Smooth muscle cell of the brain vasculature (primary cell): Measurements from ENCODE around the gene SHISAL2A.

Experiments
- DNase-seq: peaks from one replicate; pipeline ENCODE4 v3.0.0-alpha.2; 2012; ENCODE audit warnings: low read depth, low spot score

SHISAL2A gene

DNA sequence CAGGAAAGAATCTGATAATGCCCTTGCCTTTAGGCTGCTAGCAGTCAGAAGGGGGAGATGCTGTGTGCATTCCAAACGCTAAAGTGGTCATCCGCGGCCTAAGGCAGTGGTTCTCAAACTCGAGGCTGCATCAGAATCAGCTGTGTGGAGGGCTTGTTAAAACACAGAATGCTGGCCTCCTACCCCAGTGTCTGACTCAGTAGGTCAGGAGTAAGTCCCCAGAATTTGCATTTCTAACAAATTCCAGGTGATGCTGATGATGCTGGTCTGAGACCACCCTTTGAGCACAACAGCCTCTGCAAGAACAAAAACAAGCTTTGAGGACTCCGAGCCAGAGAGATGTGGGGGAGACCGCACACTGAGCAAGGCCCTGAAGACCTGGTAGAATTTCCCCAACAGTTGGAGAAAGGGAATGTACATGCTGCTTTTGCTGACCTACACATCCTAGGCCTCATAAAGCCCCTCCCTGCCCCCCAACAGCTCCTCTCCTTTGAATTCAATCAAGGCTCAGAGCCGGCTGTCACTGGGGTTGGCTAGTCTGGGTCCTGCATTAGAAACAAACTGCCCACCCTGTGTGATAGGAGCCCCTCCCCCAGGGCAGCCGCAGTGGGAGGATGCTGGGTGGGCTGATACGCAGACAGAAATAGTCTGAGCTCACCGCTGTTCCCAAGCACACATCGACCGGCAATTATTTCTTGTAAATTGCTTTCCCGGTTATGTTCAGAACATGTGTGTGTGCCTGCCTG, 27.1 kb downstream of the SHISAL2A start:
- DNase-seq: peak; percentile 12

DNA sequence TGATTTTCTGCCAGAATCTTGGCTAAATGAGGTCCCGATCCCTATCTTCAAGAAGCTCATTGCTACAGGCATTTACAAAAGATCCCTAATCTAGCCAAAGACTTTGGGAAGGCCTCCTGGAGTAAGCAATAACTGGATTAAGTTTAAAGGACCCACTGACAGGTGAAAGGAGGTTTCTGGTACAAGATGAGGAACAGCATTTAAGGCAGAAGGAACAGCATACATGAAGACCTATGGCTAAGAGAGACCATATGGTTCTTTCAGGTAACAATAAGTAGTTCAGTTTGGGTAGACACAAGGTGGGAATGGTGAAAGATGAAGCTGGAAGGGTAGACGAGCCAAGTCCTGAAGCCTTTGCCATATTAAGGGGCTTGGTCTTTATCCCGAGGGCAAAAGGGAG, 27.8 kb downstream of the SHISAL2A start:
- DNase-seq: no peak

DNA sequence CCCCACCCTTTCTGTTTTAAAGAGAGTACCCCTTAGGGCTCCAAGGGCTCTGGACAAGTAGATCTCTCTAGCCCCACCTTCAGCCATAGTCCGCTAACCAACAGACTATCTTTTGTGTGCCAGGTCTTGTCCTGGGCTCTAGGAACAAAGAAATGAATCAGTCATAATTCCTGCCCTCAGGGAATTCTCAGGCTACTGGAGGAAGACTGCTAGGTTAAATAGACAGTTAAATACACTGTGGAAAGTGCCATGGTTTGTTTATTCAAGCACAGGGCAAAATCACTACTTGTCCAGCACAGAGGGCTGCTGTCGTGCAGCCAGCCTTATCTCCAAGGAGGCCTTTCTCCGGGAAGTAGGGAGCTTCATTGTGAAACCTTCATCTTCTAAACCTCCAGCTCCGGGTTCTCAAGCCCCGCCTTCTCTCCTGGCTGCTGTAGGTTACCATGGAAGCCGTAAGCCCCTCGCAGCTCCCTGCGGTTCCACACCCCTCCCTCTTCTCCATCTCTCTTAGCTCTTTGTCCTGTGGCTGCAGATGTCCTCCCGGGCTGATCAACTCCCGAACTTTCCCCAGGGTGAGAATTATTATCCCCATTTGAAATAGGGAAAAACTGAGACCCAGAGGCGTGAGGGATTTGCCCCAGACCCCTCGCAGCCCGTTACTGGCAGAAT, 29.8 kb downstream of the SHISAL2A start:
- peak; percentile 9 for DNase-seq

DNA sequence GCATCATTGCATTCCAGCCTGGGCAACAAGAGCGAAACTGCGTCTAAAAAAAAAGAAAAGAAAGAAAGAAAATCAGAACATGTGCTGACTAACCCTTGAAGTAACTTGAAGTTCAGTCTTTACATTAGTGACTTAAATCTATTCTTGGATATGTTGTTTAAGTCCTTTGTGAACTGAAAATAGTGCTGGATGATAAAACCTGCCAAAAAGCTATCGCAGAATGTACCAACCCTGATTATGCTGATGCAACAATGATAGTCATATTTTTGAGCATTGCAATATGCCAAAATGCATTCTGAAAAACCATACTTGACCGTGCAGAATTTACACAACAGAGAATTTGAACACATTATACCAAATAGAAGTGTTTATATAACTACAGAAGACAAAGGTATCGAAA, 30.7 kb downstream of the SHISAL2A start:
- DNase-seq: no peak

DNA sequence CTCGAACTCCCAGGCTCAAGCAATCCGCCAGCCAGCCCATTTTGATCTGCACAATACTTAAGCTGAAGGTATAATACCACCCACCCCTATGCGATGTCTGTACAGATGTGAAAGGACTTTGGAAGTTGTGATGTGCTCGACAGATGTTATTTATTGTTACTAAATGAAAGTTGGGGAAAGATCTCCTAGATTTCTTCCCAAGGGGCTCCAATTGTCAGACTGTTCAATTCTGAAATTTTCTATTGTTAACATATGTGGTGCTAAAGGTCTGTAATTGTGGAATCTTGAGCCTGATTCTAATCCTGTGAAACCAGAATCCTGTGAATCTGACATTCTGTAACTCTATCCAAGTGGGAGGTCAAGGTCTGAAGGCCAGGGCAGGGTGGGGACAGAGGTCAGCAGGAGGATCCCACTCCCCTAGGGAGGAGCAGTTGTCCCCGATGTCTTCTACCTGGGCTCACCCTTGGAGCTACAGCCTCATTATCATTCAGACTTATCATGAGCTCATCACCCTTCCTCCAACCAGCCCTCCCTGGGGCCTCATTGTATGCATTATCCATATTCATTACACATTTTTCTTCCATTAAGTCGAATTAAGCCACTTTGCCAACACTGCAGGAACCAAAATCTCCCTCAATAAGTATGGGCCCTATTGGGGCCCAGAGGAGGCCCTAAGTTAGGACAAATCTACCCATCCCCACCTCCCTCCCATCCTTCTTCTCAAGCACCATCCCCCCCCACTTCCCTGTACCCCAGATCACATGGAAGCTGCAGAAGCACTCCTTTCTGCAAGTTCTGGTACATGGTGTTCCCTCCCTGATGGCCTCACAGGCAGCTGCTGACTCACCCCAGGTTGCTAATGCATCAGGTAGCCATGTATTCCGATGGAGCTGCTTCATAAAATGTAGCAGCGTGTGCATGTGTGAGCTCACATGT, 32.3 kb downstream of the SHISAL2A start:
- no peak for DNase-seq

DNA sequence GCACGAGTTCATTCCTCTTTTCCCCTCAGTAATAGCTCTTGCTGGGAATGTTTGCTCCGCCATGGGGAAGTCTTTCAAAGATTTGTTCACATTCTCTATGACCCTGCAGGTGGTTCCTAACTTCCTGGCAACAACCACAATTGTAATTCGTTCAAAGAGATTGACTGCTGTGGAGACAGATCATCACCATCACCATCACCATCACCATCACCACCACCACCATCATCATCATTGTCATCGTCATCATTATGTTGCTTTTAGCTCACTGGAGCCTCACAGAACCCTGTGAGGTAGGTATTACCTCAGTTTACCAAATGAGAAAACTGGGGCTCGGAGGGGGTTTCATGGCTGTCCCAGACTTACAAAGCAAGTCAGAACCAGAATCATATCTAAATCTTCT, 34.3 kb downstream of the SHISAL2A start:
- DNase-seq: no peak

DNA sequence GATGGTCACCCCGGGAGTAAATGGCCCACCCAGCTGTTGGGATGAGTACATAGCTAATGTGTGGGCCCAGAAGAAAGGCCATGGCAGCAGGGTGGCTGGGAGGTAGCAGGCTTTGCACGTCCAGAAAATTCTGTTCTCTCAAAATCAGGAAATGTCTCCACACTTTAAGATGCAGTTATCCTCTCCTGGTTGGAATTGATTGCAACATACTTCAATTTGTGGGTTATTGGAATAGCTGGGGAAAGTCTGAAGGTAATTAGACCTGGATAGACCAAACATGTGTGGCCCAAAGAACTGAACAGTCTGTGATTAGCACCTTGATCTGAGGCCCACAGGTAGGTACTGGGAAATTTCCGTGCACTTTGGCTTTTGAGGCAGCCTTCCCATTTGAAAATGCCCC, 35.0 kb downstream of the SHISAL2A start:
- DNase-seq: no peak

DNA sequence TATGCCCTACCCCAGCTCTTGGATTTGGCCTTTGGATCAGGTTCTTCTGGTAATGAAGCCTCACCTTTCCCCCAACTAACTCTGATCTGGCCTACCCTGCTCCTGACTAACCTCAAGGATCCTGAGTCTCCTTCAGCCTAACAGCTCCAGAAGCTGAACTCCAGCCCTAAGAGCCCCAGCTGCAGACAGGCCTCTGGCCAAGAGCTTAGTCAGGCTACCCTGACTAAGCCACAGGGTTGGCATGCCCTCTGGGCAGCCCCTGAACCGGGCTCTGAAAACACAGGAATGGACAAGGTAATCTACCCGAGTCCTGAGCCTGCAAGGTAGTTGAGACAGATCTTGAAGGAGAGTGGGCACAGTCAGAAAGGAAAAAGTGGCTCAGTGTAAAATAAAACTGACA, 35.7 kb downstream of the SHISAL2A start:
- DNase-seq: no peak

DNA sequence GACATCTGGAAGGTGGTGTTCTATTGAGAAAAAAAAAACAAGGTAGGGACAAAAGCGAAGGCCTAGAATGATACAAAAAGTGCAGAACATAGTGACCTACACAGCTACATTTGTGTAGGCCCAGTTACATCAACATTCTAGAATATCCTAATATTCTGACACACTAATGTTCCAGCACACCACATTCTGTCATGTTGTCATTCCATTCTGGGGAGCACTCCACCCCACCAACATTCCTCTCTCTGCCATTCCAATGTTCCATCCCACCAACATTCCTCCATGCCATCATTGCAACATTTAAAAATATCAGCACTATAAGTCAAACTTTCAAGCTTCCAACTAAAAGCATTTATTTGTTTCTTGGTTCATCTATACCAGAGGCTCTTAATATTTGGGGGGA, 36.7 kb downstream of the SHISAL2A start:
- no peak for DNase-seq

DNA sequence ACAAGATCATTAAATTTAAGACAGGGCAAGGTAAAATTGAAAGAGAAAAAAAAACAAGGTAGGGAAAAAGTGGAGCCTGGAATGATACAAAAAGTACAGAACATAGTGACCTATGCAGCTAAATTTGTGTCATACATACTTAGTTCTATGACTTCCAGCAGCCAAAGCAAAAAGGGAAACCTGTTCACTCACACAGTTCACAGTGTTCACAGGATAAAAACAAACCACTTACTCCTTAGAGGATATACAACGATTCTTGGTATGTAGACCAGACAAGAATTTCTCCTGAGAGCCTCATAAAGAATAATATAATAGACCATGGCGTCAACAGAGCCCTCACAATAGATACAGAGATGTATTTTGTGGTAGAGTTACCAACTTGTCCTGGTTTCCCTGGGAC, 37.6 kb downstream of the SHISAL2A start:
- no peak for DNase-seq

DNA sequence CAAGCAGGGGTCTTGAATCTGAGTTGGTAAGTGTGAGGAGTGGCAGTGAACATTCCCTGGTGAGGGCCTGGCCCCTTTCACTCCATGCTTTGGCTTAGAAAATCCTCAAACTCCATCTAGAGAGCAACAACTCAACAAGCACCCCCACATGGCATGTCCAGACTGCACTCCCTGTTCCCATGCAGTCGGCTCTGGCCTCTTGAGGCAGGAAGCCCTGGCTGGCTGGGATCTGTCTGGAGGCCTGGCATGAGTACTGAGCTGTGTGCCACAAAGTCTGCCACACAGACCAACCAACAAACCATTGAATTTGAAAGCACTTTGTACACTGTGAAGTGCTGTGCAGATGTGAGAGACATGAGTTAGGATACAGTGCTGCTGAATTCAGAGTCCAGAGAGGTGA, 40.0 kb downstream of the SHISAL2A start:
- DNase-seq: no peak

DNA sequence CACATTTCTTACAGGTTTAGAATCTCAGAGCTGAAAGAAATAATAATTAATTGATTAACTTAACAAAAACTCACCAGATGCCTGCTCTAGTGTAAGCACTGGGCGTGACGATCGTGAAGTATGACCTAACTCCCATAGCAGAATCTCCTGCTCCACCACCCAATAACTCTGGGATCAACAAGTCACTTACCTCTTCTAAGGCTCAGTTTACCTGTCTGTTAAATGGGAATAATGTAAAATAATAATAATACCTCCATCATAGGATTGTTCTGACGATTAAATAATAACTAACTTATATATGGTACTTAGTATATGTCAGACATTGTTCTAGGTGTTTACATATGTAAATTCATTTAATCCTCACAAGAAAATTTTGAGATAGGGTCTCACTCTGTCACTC, 40.5 kb downstream of the SHISAL2A start:
- DNase-seq: no peak

DNA sequence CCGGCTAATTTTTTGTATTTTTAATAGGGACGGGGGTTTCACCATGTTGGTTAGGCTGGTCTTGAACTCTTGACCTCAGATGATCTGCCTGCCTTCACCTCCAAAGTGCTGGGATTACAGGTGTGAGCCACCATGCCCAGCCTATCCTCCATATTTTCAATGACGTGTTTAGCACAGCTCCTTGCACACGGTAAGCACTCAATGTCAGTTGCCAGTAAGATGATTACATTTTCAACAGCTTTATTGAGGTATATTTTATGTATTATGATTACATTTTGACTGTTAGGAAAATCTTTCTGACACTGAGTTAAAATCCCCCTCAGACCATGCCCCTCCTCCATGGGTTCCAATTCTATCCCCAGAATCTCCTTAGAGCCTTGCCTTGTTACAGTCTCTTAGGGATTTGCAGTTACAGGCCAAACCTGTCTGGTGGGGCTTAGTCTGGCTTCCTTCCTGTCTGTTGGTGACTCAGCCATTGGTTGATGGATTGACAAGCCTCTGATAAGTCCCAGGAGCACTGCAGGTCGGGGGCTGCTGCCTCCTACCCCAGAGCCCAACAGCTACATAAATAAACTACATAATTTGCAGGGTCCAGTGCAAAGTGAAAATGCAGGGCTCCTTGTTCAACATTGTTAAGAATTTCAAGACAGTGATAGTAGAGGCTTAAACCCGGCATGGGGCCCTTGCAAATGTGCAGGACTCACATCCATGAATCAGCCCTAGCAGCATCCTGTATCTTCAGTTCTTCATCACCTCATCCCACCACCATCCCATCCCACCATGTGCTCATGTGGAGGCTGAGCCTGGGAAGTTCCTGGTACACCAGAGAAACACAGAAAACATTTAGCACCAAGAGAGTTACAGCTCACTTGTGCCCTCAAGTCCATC, 41.8 kb downstream of the SHISAL2A start:
- DNase-seq: no peak

DNA sequence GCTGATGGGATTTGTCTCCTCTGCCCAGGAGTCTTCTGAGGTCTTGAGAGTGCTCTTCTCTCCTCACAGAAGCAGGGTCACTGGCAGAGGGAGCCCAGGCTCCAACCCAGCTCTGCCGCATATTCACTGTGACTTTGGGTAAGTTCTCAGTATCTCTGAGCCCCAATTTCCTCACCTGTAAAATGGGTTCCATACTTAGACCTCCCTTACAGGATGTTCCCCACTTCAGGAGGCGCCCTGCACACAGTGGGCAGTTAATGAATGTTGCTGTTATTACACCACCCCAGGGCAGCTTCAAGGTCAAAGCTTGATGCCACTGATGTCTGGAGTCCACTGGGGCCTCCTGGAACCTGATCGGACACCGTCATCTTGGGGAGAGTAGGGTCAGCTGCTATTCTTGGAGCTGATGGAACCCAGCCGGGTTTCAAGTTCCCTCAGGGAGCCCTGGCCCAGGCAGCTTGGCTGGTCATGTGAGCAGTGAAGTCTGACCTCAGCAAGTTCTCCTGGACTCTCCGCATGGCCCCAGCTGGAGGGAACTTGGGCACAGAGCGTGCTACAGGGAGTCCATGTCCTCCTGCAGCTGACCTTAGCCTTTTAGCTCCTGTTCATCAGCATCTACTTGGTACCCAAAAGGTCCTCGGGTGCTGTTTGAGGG, 43.4 kb downstream of the SHISAL2A start:
- DNase-seq: no peak

DNA sequence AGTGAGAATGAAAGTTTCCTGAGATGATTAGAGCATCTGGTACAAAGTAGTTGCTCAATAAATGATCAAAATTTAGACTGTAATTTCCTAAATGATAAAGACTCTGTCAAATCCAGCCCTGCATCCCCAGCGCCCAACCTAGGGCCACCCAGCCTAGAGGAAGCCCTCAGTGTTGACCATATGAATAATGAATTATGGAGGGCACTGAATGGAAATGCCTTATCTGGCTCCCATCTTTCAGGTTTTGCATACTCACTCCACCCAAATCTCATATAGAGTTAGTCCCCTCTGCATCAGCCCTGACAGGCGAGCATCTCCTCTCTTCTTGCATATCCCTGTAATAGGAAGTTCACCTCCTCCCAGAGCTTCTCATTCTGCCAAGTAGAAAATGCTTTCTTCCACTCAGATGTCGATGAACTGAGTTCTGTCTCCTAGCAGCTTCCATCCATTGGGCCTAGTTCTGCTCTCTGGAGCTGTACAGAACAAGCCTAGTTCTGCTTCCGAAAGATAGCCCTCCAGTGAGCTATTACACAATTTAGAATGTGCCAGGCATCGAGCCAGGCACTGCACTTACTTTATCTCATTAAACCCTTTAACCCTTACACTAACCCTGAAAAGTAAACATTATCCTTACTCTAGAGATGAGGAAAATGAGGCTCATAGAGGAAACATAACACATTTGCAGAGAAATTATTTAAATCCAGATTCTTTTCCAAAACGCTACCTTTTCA, 44.3 kb downstream of the SHISAL2A start:
- no peak for DNase-seq

DNA sequence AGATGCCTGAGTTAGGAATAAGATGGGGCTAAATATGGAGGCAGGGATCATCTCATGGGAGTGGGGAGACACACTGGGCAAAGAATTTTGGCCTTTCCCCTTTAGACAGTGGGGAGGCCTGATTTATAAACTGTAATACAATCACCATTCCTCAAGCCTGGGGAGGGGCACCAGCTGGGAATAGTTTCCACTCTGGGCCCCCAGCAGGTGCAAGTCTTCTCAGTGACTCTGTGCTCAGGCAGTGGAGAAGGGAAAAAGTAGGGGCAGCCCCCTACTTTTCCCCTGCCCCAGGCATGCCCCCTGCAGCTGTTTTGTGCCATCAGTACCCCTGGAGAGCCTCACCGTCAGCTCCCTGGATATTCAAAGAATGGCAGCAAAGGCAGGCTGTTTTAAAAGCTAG, 46.1 kb downstream of the SHISAL2A start:
- no peak for DNase-seq

DNA sequence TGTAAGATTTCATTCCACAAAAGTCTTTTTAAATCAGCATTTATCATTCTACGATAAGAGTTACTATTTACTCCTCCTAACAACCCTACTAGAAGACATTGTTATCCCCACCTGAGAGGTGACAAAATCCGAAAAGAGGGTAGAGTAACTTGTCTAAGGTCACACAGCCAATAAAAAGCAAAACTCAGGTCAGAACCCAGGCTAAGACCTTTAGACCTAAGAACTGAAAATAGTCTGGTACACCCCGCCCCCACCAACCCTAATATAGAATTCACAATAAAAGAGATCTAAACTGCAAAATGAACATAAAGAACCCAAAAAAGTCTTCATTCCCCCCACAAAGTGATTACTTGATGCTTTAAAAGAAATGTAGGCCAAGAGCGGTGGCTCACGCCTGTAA, 46.5 kb downstream of the SHISAL2A start:
- no peak for DNase-seq

DNA sequence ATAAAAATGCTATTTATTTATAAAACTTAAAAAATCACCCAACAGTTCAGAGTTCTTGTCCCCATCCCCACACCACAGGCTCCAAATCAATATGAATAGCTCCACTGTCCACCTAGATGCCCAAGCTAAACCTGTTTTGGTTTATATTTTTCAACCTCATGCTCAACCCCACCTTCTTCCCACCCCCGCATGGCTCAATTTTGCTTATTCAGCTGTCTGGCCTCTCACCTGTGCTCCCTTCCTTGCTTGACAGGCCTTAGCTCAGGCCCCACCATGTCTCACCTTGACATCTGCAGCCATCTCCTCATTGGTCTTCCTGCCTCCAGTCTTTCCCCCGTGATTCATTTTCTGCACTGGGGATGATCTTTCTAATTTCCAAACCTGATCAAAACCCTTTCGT, 47.4 kb downstream of the SHISAL2A start:
- no peak for DNase-seq

DNA sequence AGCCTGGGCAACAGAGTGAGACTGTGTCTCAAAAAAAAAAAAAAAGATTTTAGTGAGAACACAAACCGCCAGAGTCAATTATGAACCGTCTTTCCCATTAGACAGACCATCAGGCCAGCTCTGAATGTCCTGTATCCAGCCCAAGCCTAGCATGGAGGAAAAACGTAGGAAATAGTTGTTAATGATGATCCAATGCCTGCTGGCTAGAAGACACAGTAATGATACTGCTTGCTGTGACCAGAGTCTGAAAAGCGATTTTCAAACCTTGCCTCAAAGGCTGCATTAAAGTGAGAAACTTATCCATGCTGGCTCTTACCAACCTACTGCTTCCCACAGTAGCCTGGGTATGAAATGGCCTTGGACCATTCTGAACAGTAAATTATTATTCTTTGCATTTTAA, 48.2 kb downstream of the SHISAL2A start:
- no peak for DNase-seq

DNA sequence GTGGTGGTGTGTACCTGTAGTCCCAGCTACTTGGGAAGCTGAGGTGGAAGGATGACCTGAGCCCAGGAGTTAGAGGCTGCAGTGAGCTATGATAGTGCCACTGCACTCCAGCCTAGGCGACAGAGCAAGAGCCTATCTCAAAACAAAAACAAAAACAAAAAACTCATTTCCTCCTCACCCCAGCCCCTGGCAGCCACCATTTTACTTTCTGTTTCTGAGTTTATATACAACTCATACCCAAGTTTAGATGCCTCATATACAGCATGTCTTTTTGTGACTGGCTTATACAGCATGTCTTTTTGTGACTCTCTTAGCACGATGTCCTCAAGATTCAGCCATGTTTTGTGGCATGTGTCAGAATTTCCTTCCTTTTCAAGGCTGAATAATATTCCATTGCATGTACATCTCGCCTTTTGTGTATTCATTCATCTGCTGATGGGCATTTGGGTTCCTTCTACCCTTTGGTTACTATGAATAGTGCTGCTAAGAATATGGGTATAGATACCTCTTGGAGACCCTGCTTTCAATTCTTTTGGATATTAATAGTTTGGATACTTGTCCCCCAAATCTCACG, 50.5 kb downstream of the SHISAL2A start:
- no peak for DNase-seq
